A549 treated with CORT108297 at 1 μM for 4 hours (cell line): Measurements from ENCODE around the gene PRAMEF10. TPM values are rescaled to one million over a fixed set of nuclear protein-coding genes. Genes with fewer than 3 reads are reported as not detected.

Experiments used
- total RNA-seq: library from RNA; stranded (reverse); fragments of 200-300 nt; extraction: Qiagen RNA extraction; gene quantifications from 5 replicates; pipeline ENCODE4 v1.2.3, GENCODE V29; 2022

The PRAMEF10 gene, protein sequence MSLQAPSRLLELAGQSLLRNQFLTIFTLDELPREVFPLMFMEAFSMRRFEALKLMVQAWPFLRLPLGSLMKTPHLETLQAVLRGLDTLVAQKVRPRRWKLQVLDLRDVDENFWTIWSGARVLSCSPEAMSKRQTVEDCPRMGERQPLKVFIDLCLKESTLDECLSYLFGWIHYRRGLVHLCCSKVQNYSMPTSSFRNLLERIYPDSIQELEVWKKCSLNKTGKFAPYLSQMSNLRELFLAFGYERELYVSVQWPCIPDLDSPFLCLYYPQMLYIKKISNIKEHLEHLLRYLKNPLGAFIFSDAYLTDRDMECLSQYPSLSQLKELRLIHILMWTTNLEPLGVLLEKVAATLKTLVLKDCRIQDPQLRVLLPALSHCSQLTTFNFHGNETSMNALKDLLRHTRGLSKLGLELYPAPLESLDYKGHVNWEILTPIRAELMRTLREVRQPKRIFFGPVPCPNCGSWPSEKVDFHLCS
- not detected in 5 replicates for total RNA-seq

DNA sequence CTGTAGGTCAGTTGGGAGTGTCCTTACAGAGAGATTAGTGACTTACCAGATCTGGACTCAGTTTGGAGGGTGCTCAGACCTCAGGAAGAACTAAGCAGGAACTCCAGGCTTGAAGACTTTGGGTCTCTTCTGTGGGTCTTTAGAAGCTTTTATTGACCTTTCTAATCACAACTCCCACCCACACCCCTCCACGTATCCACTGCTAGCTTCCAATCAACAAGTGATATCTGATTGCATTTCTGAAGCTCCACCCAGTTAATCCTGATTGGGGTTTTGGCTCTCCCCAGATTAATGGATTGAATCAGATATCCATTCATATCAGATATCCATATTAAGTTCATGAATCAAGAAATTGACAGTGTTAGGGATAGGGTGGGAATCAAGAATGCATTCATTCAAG lies at the start of gene PRAMEF10:
PRAMEF10 (minus strand) TSS at position 101 of the 400 bp plus-strand sequence. CDS start 2,423 bp downstream, outside the sequence.

DNA sequence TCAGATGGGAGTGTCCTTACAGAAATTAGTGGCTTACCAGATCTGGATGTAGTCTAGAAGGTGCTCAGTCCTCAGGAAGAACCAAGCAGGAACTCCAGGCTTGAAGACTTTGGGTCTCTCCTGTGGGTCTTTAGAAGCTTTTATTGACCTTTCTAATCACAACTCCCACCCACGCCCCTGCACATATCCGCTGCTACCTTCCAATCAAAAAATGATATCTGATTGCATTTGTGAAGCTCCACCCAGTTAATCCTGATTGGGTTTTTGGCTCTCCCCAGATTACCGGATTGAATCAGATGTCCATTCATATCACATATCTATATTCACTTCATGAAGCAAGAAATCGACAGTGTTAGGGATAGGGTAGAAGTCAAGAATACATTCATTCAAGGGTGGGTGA lies 49.4 kb upstream of the PRAMEF10 start, which contains the start of gene PRAMEF6:
PRAMEF6 (minus strand) TSS at position 101 of the 400 bp plus-strand sequence. CDS start 5,062 bp downstream, outside the sequence.

DNA sequence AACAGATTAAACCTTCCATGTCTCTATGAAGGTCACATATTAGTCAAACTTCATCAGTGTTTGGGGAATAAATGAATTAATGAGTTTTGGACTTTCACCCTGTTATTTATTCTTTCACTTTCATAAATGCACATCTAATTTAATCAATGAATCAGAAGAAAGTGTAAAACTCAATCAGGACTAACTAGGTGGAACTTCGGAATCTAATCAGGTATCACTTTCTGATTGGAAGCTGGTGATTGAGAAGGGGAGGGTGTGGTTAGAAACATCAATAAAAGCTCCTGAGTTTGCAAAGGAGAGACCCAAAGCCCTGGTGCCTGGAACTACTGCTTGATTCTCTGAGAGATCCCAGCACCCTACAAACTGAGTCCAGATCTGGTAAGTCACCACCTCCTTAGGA lies 18.2 kb upstream of the PRAMEF10 start, which contains the start of gene PRAMEF7:
PRAMEF7 (plus strand) TSS at position 301 of the 400 bp plus-strand sequence. CDS start 1,083 bp downstream, outside the sequence.

GRCh38 chr1:12886101-12886500 lies 12.0 kb downstream of the PRAMEF10 start, which contains the start of gene PRAMEF4:
PRAMEF4 (minus strand) TSS chr1:12886201; CDS start chr1:12883394, 2,807 bp downstream.

DNA sequence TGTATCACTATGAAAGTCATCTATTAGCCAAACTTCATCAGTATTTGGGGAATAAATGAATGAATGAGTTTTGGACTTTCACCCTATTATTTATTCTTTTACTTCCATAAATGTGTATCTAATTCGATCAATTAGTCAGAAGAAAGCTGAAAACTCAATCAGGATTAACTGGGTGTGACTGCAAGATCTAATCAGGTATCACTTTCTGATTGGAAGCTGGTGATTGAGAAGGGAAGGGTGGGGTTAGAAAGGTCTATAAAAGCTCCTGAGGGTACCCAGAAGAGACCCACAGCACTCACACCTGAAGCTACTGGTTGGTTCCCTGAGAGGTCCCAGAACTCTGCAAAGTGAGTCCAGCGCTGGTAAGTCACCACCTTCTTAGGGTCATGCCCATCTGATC lies 41.3 kb downstream of the PRAMEF10 start, which contains the start of gene PRAMEF2:
PRAMEF2 (plus strand) TSS at position 301 of the 400 bp plus-strand sequence. CDS start 1,924 bp downstream, outside the sequence.

DNA sequence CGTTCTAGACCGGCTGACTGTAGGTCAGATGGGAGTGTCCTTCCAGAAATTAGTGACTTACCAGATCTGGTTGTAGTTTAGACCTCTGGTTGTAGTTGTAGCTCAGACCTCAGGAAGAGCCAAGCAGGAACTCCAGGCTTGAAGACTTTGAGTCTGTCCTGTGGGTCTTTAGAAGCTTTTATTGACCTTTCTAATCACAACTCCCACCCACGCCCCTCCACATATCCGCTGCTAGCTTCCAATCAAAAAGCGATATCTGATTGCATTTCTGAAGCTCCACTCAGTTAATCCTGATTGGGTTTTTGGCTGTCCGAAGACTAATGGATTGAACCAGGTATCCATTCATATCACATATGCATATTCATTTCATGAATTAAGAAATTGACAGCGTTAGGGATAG lies 49.5 kb downstream of the PRAMEF10 start, which contains the start of gene HNRNPCL1:
HNRNPCL1 (minus strand) TSS at position 101 of the 400 bp plus-strand sequence. CDS start 431 bp downstream, outside the sequence.

Other genes starting within 250 kb of the PRAMEF10 start
- not detected in 5 replicates for gene AADACL3, start 182.2 kb downstream of the PRAMEF10 start, total RNA-seq
- not detected in 5 replicates for gene CFAP107, start 152.1 kb downstream of the PRAMEF10 start, total RNA-seq
- 0.07 TPM in 1 of 5 replicates, not detected in the others for gene PRAMEF12, start 124.5 kb downstream of the PRAMEF10 start, total RNA-seq
- gene PRAMEF1, start 106.9 kb downstream of the PRAMEF10 start, total RNA-seq: not detected in 5 replicates
- not detected in 5 replicates for gene PRAMEF11, start 66.9 kb downstream of the PRAMEF10 start, total RNA-seq
- not detected in 5 replicates for gene HNRNPCL1, start 49.5 kb downstream of the PRAMEF10 start, total RNA-seq
- not detected in 5 replicates for gene PRAMEF2, start 41.2 kb downstream of the PRAMEF10 start, total RNA-seq
- not detected in 5 replicates for gene PRAMEF4, start 12.1 kb downstream of the PRAMEF10 start, total RNA-seq
- not detected in 5 replicates for gene PRAMEF7, start 18.3 kb upstream of the PRAMEF10 start, total RNA-seq
- not detected in 5 replicates for gene PRAMEF6, start 49.3 kb upstream of the PRAMEF10 start, total RNA-seq
- gene PRAMEF27, start 158.3 kb upstream of the PRAMEF10 start, total RNA-seq: not detected in 5 replicates
- gene HNRNPCL3, start 162.5 kb upstream of the PRAMEF10 start, total RNA-seq: not detected in 5 replicates
- gene PRAMEF25, start 172.5 kb upstream of the PRAMEF10 start, total RNA-seq: not detected in 5 replicates
- not detected in 5 replicates for gene HNRNPCL2, start 218.6 kb upstream of the PRAMEF10 start, total RNA-seq